GM19328 (cell line): Measurements from ENCODE around the gene B3GAT1.

Experiments used
- ATAC-seq: cut with Tn5 transposase; IDR thresholded peaks from one replicate; pipeline ENCODE4 v1.9.1; 2021; ENCODE audit warnings: mild to moderate bottlenecking, moderate library complexity; ENCODE audit not compliant: unreplicated experiment

Gene B3GAT1

DNA sequence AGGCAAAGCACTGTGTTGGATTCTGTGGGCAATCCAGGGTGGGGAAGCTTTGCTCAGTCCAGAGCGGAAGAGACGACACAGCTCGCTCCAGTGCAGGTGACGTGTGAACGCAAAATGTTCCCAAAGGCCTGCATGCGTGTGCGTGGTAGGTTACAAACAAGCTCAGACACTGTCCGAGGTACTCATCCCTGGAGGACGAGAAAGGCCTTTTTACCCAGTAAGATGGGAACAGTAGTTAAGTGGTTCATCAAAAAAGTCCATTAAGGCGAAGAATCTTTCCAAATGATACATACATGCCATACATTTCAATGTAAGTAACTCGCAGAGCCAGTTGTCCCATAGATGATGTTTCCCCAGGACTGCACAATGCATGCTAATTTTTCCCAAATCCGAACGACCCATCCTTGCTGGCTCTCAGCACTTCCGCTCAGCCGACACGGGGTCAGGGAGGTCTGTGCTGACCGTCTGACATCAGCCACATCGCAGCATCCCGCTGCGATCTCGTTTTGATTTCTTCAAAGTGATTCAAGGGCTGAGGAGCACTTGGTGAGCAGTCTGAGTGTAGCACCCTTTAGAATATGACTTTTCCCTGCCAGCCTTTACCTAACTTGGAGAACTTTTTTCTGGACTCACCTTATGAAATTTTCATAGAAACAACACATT lies 19.0 kb downstream of the B3GAT1 start:
- no peak for ATAC-seq

DNA sequence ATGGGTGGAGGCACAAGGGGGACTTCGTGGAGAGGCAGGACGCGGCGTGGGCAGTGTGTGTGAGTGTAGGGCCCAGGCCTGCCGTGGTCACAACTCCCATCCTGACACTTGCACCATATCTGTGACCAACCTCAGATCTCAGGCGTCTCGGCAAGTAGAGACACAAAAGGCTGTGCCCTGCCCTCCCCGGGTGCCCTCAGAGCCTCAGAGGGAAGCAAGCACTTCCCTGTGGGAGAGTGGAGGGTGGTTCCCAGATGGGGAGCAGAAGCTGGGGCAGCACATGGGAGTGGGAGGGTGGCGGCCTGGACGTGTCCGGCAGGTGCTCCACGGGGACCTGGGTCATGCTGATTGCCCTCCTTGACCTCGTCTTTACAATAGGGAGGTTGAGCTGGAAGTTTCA lies 20.4 kb downstream of the B3GAT1 start:
- no peak for ATAC-seq

DNA sequence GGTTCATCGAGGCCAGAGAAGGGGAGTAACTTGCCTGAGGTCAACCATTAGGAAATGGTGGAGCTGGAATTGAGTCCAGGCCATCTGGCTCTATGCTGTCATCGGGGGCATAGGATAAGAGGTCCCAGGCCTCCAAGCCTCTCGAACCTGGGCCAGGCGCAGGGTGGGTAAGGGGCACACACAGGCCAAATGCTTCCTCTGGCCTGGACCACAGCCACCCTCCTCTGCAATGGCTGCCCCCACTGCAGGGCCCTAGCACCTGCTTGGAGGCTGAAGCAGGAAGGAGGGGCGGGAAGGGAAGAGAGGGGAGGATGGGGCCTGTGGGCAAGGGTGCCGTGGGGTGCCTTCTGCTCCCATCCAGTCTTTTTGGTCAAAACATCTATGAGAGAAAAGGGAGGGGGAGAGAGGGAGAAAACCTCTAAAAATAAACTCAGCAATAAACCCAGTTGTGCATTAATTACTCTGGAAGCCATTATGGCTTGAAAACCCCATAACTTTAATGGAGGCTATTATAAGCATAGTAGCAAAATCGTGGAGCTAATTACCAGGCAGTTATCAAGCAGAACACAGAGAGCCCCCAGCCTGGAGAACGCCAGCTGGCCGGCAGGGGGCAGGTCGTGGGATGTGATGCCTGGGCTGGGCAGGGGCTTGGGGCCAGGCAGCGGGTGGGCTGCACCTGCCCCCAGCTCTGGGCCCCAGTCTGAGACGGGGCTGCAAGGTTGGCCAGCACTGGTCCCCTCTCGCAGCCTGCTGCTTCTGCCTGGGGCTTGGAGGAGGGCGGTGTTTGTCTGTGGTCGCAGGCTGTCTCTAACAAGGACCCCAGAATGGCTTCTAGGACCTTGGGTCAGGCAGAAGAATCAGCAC lies 21.1 kb downstream of the B3GAT1 start:
- no peak for ATAC-seq

DNA sequence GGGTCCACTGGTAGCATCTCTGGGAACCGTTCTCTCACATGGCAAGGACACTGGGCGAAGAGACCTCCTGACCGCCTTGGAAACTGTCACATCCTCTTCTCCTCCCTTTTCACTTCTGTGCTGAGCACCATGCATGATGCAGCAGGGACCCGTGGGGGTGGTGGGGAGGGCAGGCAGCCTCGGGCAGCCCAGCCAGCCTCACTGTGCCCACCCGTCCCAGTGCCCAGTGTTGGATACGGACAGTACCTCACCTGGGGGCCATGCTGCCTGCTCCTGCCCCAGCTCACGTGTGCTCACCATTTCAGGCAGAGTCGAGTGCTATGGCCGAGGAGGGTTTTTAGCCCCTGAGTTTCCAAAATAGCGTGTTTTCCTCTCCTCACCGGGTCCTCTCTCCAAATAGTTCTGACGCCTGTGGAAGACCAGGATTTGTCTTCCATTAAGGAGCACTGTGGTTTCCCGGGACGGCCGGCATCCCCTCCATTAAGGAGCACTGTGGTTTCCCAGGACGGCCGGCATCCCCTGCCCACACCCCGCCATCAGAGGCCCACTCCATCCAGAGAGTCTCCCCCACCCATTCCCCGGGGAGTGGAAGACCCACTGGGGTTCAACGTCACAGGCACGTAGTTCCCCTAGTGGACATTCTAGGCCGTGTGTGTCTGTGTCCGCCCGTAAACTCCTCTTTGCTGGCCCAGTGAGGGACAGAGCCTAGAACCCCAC lies 22.4 kb downstream of the B3GAT1 start:
- no peak for ATAC-seq

DNA sequence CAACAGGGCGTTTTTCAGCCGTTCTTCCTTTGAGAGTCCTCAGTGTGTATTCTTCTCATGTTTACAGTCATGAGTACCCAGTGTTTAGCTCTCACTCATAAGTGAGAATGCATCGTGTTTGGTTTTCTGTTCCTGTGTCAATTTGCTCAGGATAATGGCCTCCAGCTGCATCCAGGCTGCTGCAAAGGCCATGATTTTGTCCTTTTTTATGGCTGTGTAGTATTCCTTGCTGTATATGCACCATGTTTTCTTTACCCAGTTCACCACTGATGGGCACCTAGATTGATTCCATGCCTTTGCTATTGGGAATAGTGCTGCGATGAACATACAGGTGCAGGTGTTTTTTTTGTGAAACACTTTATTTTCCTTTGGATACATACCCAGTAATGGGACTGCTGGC lies 23.5 kb downstream of the B3GAT1 start:
- no peak for ATAC-seq

DNA sequence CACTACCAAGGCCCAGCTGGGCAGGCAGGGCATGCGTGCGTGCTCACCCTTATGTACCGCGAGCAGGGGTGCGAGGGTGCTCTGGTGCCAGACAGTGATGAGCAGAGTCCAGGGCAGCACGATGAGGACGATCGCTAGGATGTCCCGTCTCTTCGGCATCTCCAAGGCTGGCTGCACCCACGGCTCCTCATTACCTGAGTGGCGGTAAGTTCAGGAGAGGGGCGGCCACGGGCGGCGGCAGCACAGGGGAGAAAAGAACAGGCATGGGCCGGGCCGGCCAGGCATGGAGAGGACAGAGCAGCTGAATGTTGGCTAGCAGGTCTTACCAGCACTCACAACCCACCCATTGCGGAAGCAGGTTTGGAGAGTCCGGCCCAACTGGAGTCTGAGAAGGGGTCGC lies 24.5 kb downstream of the B3GAT1 start:
- ATAC-seq: no peak

DNA sequence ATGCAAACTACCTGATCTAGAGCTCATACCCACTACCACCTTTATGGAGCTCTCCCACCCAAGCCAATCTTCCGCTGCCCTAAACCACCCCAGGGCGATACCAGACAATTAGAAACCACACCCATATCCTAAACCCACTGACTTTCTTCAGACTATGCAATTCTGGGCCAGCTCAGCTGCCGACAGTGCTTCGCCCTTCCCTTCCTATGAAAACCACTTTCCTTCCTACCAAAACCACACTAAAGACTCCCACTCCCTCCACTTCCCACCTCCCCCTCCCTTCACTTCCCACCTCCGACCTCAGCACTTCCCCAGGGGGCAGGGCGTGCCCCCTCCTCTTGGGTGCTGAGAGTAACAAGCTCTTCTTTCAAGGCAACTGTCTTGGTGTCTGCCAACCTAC lies 25.1 kb downstream of the B3GAT1 start:
- no peak for ATAC-seq

DNA sequence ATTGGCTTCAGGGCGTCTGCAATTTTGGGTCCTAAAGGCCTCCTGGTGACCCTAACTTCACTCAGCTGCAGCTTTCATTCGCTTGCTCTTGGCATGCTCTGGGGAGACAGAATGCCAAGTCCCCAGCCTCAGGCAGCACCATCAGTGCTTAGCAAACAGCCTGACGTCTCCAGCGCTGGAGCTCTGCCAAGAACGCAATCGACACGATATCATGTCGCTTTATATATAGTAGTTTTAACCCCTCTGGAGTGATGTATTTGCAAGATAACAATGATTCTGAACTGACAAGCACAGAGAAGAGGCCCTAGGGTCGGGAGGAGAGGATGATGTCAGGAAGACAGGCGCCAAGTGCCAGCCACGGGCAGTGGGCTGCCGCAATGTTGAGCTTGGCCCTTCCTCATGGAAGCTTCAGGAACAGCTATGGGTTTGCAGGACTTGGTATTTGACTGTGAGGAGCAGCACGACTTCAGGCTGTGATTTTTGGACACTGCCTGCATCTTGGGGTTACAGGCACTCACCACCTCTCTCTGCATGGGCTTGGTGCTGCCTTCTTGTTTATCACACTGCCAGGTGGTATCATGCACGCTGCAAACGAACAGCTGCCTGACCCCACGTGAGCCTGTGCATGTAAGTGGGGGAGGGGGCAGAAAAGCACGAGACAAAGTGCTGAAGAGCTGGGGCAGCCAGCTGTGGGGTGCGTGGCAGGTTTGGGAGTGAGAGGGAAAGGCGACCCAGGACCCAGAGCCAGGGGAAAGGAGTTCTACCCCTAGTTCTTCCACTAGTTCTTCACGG lies 26.1 kb downstream of the B3GAT1 start:
- no peak for ATAC-seq

DNA sequence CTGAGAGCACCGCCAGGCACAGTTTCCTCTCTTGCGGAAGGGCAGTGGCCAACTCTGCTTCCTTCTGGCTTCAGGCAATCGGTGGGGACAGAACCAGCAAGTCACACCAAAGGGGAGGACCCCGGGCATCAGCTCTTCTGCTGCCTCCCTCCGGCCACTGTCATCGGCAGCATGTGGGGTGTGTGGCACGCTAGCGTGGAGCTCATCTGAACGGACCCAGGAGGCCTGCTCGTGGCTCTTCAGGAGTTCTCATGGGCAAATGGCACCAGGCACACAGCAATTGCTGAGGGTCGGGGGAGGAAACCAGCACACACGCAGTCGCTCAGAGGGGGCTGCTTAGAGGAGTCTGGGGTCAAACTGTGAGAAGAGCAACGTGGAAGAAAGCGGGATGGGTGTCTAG lies 26.9 kb downstream of the B3GAT1 start:
- ATAC-seq: no peak

DNA sequence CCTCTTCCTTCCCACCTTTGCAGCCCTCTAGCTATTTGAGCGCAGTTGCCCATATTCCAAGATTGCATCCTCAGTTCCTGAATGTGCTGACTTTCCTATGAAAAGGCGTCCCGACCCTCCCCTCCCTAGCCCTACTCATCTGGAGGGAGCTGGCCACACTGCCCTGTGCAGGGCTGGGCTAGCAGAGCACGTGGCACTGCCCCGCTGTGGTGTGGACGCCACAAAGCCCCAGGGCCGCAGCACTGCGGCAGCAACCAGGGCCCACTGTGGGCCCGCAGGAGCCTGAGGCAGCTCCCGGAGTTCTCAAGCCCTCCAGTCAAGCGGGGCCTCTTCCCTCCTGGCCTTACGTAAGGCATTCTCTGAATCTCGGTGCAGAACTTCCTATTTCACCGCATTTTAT lies 27.6 kb downstream of the B3GAT1 start:
- ATAC-seq: no peak

DNA sequence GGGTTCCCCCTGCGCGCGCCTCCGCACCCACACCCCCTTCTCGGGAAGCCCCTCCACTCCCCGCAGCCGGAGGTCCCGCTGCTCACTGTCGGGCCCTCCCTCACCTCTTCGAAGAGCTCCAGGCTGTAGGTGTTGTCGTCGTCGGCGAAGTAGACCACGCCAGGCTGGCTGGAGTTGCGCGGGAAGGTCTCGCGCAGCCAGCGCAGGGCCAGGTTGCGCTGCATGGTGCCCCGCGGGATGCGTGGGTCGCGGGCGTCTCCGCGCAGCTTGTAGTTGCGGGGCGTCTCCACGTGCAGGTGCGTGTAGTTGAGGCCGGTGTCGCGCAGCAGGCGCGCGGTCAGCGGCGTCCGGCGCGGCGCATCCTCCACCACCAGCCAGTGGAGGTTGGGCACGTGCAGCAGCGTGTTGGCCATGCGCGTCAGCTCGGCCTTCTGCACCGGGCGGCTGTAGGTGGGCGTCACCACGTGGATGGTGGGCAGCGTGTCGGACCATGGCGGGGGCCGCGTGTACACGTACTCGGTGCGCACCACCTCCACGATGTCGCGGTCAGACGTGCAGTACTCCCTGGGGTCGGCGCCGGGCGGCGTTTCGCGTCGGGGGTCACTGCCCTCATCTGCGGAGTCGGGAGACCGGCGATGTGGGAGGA lies 28.3 kb downstream of the B3GAT1 start:
- no peak for ATAC-seq

DNA sequence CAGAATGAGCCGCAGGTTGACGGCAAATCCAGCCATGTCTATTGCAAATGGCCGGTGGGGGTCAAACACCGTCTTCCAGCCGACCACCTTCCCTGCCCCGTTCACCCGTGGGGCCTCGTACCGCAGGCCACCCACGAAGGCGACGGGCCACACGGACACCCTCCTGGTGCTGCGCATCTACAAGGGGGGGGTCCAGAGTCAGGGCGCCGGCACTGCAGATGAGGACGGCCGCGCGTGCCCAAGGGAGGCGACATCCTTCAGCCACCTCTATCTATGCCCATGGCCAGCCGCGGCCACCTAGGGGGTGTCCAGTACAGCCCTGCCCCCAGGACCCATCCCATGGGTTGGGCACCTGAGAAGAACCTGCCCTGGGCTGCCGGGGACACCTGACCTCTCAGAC lies 29.2 kb downstream of the B3GAT1 start:
- ATAC-seq: no peak

DNA sequence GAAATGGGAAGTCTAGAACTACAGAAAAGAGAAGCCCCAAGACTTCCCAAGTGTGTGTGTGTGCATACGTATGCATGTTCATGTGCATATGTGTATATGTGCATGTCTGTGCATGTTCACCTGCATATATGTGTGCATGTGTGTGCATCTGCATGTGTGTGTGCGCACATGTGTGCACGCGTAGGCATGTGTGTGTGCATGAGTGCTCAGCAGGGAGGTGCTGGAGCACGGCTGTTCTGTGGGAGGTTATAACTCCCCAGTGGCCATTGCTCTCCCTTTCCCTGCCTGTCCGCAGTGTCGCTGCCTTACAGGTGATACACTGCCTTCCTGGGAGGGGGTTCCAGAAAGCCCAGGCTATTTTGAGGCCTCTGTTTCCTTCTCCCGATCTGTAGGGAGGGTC lies 29.8 kb downstream of the B3GAT1 start:
- ATAC-seq: no peak

DNA sequence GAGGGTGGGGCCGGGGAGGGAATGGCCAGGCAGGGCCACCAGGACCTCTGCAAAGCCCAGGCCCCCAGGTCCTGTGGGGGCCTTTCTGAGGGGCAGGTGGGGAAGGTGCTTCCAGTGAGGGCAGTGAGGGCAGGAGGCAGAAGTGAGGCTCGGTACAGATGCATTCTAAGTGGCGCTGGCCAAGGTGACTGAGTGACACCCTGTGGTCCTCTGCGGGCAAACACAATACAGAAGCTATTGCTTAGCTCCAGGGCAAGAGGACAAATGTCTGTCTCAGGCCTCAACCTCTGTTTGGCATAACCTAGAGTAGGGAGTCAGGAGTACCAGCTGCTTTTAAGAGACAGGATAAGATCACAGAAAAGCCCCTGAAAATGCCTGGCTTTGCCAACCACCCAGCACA lies 31.3 kb downstream of the B3GAT1 start:
- ATAC-seq: no peak

DNA sequence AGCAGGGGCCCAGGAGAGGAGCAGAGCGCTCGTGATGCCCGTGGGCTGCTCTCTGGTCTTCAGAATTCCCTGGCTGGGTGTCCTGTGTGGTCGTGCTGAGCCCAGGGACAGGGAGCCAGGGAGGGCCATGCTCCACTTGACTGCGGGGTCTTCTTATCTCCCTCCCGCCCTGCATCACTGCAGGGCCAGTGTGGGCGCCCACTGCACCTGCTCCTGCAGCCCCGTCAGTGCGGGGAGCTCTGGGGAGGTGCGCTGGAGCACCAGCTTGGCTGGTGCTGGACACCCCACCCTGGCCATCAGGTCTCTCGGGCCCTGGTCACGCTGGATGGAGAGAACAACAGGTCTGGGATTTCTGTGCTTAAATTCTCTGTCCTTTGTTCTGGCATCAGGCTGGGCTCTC lies 31.8 kb downstream of the B3GAT1 start:
- no peak for ATAC-seq

DNA sequence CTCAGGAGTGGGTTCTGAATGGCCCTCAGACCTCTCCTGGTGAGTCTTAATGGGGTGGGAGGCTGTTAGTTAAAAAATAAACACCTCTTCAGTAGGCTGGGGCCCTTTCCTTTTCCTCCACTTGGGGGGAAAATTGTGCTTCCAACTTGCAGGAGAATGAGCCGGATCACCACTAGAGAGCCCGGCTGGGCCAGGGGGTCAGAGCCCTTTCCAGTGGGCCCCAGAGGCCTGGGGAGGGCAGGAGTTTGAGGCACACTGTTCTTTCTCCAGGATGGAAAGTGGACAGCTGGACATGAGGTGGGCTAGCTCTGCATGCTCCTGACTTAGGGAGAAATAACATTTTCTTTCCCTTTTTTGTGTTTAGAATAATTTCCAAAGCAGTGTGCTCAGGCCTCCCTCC lies 32.8 kb downstream of the B3GAT1 start:
- no peak for ATAC-seq

DNA sequence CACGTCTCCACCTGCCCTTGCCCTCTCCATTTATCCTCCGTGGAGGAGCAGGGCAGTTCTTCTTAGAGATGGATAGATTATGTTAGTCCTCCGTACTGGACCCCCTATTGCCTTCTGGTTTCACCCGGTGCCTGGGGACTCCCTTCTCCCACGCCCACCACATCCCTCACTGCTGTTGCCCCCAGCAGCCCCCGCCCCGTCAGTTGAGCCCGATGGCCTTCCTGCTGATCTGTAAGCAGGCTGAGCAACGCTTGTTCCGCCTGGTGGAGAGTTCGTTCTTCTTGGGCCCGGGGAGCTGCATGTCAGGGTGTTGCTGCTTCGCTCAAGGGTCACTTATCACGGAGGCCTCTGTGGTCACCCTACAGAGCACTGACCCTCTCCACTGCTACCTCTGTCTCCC lies 34.2 kb downstream of the B3GAT1 start:
- ATAC-seq: no peak

DNA sequence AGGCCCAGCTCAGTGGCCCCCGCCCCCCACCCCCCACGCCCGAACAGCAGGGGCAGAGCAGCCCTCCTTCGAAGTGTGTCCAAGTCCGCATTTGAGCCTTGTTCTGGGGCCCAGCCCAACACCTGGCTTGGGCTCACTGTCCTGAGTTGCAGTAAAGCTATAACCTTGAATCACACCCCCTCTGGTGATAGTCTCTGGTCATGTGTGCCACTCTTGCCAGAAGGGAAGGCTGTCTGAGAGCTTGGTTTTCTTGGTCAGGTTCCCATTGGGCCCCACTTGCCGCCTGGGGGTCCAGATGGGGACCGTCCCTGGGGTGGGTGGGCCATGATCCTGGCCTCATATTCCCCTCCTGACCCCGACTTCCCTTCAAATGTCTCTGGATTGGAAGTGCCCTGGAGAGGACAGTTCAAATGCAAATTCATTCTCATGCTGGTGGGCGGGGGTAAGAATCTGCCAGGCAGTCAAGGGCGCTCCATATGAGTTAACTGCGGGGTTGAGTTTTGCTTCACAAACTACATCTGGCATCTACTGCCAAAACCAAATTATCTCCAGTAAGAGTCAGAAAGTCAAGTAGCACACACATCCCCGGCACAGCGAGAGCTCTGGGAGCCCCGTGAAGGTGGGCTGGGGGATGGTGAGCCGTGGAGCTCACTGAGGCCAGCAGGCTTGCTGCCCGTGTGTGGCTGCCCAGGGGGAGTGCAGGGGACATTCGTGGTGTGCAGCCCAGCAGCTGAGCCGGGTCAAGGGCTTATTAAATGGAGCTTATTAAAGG lies 35.7 kb downstream of the B3GAT1 start:
- ATAC-seq: no peak

DNA sequence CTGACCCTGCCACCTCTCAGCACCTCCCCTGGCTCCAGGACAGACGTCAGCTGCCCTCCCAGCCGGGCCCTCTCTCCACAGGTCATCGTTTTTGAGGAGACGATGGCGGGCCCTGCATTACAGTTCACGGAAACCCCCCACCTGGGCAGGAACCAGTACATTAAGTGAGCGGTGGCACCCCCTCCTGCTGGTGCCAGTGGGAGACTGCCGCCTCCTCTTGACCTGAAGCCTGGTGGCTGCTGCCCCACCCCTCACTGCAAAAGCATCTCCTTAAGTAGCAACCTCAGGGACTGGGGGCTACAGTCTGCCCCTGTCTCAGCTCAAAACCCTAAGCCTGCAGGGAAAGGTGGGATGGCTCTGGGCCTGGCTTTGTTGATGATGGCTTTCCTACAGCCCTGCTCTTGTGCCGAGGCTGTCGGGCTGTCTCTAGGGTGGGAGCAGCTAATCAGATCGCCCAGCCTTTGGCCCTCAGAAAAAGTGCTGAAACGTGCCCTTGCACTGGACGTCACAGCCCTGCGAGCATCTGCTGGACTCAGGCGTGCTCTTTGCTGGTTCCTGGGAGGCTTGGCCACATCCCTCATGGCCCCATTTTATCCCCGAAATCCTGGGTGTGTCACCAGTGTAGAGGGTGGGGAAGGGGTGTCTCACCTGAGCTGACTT lies 37.0 kb downstream of the B3GAT1 start:
- no peak for ATAC-seq
